A549 (cell line): ENCODE results near the gene BCR. TPM values are rescaled to one million over a fixed set of nuclear protein-coding genes. Genes with fewer than 3 reads are reported as not detected.

Experiments used
- ATAC-seq, 2 experiments: fragments of 200-7000 bp in 1 of 2; fragments of >200 bp in 1 of 2; cut with Nextera tagmentation in 1 of 2; cut with Tn5 transposase in 1 of 2; 3 replicates each; pipeline versions ENCODE4 v1.8.0 to v1.9.1; 2018 to 2020; ENCODE audit warnings: mild to moderate bottlenecking in 1 of 2, moderate library complexity in 1 of 2
- CTCF ChIA-PET: fragments of 300-600 bp; sonication (Branson Sonifier 250); formaldehyde crosslinking; extraction: SDS; loops from one replicate; lab custom pipeline; 2021; ENCODE audit warnings: antibody characterized with exemption, inconsistent platforms; lab: Yijun Ruan, JAX
- POLR2A ChIA-PET: fragments of 350-600 bp; formaldehyde crosslinking; extraction: SDS; loops from one replicate; lab custom pipeline; 2021; ENCODE audit warnings: antibody characterized with exemption, inconsistent platforms; lab: Yijun Ruan, JAX
- DNase-seq, 2 experiments: peaks; one replicate each; pipeline versions ENCODE4 v3.0.0 to v3.0.0-alpha.2; 2011 to 2016; ENCODE audit warnings: low read depth in 1 of 2, low spot score in 1 of 2
- FAIRE-seq: peaks from 2 replicates; lab custom pipeline; 2011; peaks lifted over from hg19 to GRCh38; lab: Jason Lieb, UNC
- H3K27ac ChIP-seq, 2 experiments: fragments of >200 bp; sonication (Bioruptor Twin); formaldehyde crosslinking; 3 replicates each; pipeline ENCODE4 v1.5.1; 2016 to 2017
- H3K4me1 ChIP-seq: fragments of >200 bp; sonication (Bioruptor Twin); formaldehyde crosslinking; 3 replicates; pipeline ENCODE4 v1.6.1; 2016
- H3K4me2 ChIP-seq: fragments of >200 bp; sonication (Bioruptor Twin); formaldehyde crosslinking; 3 replicates; pipeline ENCODE4 v1.6.1; 2016
- H3K4me3 ChIP-seq: fragments of >200 bp; sonication (Bioruptor Twin); formaldehyde crosslinking; 3 replicates; pipeline ENCODE4 v1.5.1; 2016
- H3K9me3 ChIP-seq: fragments of >200 bp; sonication (Bioruptor Twin); formaldehyde crosslinking; 3 replicates; pipeline ENCODE4 v1.6.1; 2016
- BHLHE40 ChIP-seq: IDR thresholded peaks from 2 replicates; pipeline ENCODE4 v1.6.1; 2012; ENCODE audit warnings: low read depth, low read length, inconsistent platforms
- CTCF ChIP-seq: fragments of >200 bp; sonication (Bioruptor Twin); formaldehyde crosslinking; IDR thresholded peaks from 3 replicates; pipeline ENCODE4 v1.5.1; 2016
- EHMT2 ChIP-seq: fragments of 200-600 bp; sonication (generic); IDR thresholded peaks from 2 replicates; pipeline ENCODE4 v1.6.1; 2016; ENCODE audit warnings: antibody characterized with exemption, low read depth, mild to moderate bottlenecking, moderate library complexity
- EP300 ChIP-seq, 2 experiments: fragments of >200 bp; sonication (Bioruptor Twin); formaldehyde crosslinking; IDR thresholded peaks; 2 replicates in 1 of 2; 3 replicates in 1 of 2; pipeline ENCODE4 v1.6.1; 2016 to 2017
- ESRRA ChIP-seq: fragments of 150-350 bp; IDR thresholded peaks from 2 replicates; pipeline ENCODE4 v1.6.1; 2014; ENCODE audit warnings: mild to moderate bottlenecking, low read length, borderline replicate concordance
- FOSB ChIP-seq: fragments of 250-450 bp; sonication (Bioruptor Pico); IDR thresholded peaks from 2 replicates; pipeline ENCODE4 v1.5.0; 2020; ENCODE audit warnings: mild to moderate bottlenecking, moderate library complexity
- FOSL2 ChIP-seq, 2 experiments: fragments of 450-650 bp in 1 of 2; fragments of >200 bp in 1 of 2; sonication (Bioruptor Twin) in 1 of 2; formaldehyde crosslinking; IDR thresholded peaks; 2 replicates each; pipeline versions ENCODE4 v1.5.0 to v1.6.1; 2016 to 2020; ENCODE audit warnings: mild to moderate bottlenecking in 1 of 2, moderate library complexity in 1 of 2
- HES2 ChIP-seq: fragments of >200 bp; sonication (Bioruptor Twin); formaldehyde crosslinking; IDR thresholded peaks from 2 replicates; pipeline ENCODE4 v1.6.1; 2016
- HOXA7 ChIP-seq: fragments of 250-450 bp; sonication (Bioruptor Pico); IDR thresholded peaks from 2 replicates; pipeline ENCODE4 v1.5.0; 2020; ENCODE audit warnings: mild to moderate bottlenecking, moderate library complexity
- HOXB13 ChIP-seq: fragments of 250-450 bp; sonication (Bioruptor Pico); IDR thresholded peaks from 2 replicates; pipeline ENCODE4 v1.5.0; 2020; ENCODE audit warnings: low read depth, mild to moderate bottlenecking, moderate library complexity
- KDM1A ChIP-seq: fragments of 200-600 bp; sonication (generic); IDR thresholded peaks from 2 replicates; pipeline ENCODE4 v1.6.1; 2016; ENCODE audit warnings: low read depth, mild to moderate bottlenecking
- KDM5A ChIP-seq: fragments of 200-600 bp; sonication (generic); IDR thresholded peaks from 2 replicates; pipeline ENCODE4 v1.6.1; 2016; ENCODE audit warnings: antibody characterized with exemption, mild to moderate bottlenecking
- MAX ChIP-seq: IDR thresholded peaks from 2 replicates; pipeline ENCODE4 v1.6.1; 2012
- MYC ChIP-seq: IDR thresholded peaks from 2 replicates; pipeline ENCODE4 v1.6.1; 2012; ENCODE audit warnings: mild to moderate bottlenecking, inconsistent platforms, low read length, improper control_type of control experiment, borderline replicate concordance
- POLR2A ChIP-seq: IDR thresholded peaks from 2 replicates; pipeline ENCODE4 v1.6.1; 2012; ENCODE audit warnings: mild to moderate bottlenecking, low read length
- RAD21 ChIP-seq, 2 experiments: fragments of >200 bp in 1 of 2; sonication (Bioruptor Twin) in 1 of 2; formaldehyde crosslinking in 1 of 2; IDR thresholded peaks in 1 of 2; conservative IDR thresholded peaks in 1 of 2; 2 replicates in 1 of 2; 3 replicates in 1 of 2; pipeline ENCODE4 v1.6.1; 2012 to 2018; ENCODE audit warnings: inconsistent platforms in 1 of 2
- RCOR1 ChIP-seq: fragments of 150-350 bp; IDR thresholded peaks from 2 replicates; pipeline ENCODE4 v1.6.1; 2014; ENCODE audit warnings: antibody characterized with exemption, low read length, low read depth
- REST ChIP-seq: fragments of 200-600 bp; sonication (generic); IDR thresholded peaks from 2 replicates; pipeline ENCODE4 v1.6.1; 2016; ENCODE audit warnings: antibody characterized with exemption, mild to moderate bottlenecking, moderate library complexity
- RNF2 ChIP-seq: fragments of 200-600 bp; sonication (generic); IDR thresholded peaks from 2 replicates; pipeline ENCODE4 v1.6.1; 2016; ENCODE audit warnings: low read depth, mild to moderate bottlenecking, antibody characterized with exemption, moderate library complexity, borderline replicate concordance
- SMC3 ChIP-seq: fragments of >200 bp; sonication (Bioruptor Twin); formaldehyde crosslinking; IDR thresholded peaks from 3 replicates; pipeline ENCODE4 v1.6.1; 2018; ENCODE audit warnings: inconsistent platforms
- ZNF302 ChIP-seq: fragments of 250-450 bp; sonication (Bioruptor Pico); IDR thresholded peaks from 2 replicates; pipeline ENCODE4 v1.9.0; 2021; ENCODE audit warnings: inconsistent platforms, mild to moderate bottlenecking, moderate library complexity
- WGBS: methylation state at CpG from one replicate; pipeline ENCODE4 v1.1.6; 2017; ENCODE audit errors: missing lambda C conversion rate; 5-methylcytosine and 5-hydroxymethylcytosine counted together
- polyA plus RNA-seq, 4 experiments: library from polyadenylated mRNA; depleted of rRNA in 3 of 4; stranded (reverse); fragments of >200 nt; fragmentation: RNase III in 1 of 4; extraction: RNeasy Plus Mini Kit Qiagen cat#74134 plus additional on column Dnase treatment in 1 of 4; gene quantifications; 2 replicates in 3 of 4; 3 replicates in 1 of 4; pipeline ENCODE4 v1.2.3, GENCODE V29; 2011 to 2017

The BCR gene
- polyA plus RNA-seq, 2 of the 4 experiments (the other 2 are of a cell fraction): 14.7 to 16.4 TPM

GRCh38 chr22:23264610-23265367 lies 84.5 kb downstream of the BCR start:
- Histone ChIP-seq H3K27ac (no peak overlapping the region), H3K9me3 (no peaks in the 10 kb centered on the region), H3K4me3 (no peak overlapping the region), H3K4me2 (no peak overlapping the region), H3K4me1 (no peaks in the 10 kb centered on the region)
- DNase-seq: no peak
- POLR2A ChIA-PET: no interaction called here
- no peak for FAIRE-seq
- WGBS: 90% methylated on average over 18 of the region's 19 CpGs
- CTCF ChIA-PET: interaction anchor here (0.6 to 3.2 kb wide), 6 partner anchors 10 to 170 kb away, joined by 3 to 13 read pairs (median 3); no protein-coding TSS in a partner anchor
- ATAC-seq: no peak
- TF ChIP-seq KDM1A (no peak), EP300 (IDR thresholded peaks at IDR 0.05) (no peak), KDM5A (no peak), EHMT2 (no peak)

- 91% methylated on average over 5 of the region's 7 CpGs for WGBS
- Histone ChIP-seq H3K27ac (no peak overlapping the region), H3K4me1 (no peaks in the 10 kb centered on the region), H3K9me3 (no peaks in the 10 kb centered on the region), H3K4me3 (no peak overlapping the region), H3K4me2 (no peak overlapping the region)
- DNase-seq (no peak), ATAC-seq (no peak), FAIRE-seq (no peak)
- CTCF ChIA-PET: interaction anchor here (0.6 to 3.2 kb wide), 5 partner anchors 9 to 82 kb away, joined by 3 to 13 read pairs (median 3); no protein-coding TSS in a partner anchor
- POLR2A ChIA-PET: no interaction called here
- no peak for TF ChIP-seq FOSL2 (IDR thresholded peaks at IDR 0.05)
- TF ChIP-seq FOSL2 (CRISPR knock-in tag; IDR thresholded peaks at IDR 0.05): no peak
- TF ChIP-seq BHLHE40: no peak
- TF ChIP-seq HOXB13 (CRISPR knock-in tag): no peak
- no peak for TF ChIP-seq SMC3
- no peak for TF ChIP-seq ESRRA
- no peak for TF ChIP-seq RNF2
- no peak for TF ChIP-seq RAD21 (conservative IDR thresholded peaks at IDR 0.05 in 1 of 2, IDR thresholded peaks at IDR 0.05 in 1 of 2)
Measured at GRCh38 chr22:23265368-23265700, 85.0 kb downstream of the BCR start.

GRCh38 chr22:23266780-23267179 lies 86.5 kb downstream of the BCR start:
- H3K4me3 ChIP-seq: no peak overlapping the region

More at GRCh38 chr22:23266780-23267179, 86.5 kb downstream of the BCR start:
- ChIA-PET POLR2A (no interaction called here), CTCF (interaction anchor here (1.1 kb wide), 1 partner anchor 92 kb away, joined by 4 read pairs; no protein-coding TSS in a partner anchor)
- Histone ChIP-seq H3K4me2 (no peak overlapping the region), H3K9me3 (no peaks in the 10 kb centered on the region), H3K4me1 (no peaks in the 10 kb centered on the region), H3K27ac (no peak overlapping the region)
- WGBS: 96% methylated on average over 4 of the region's 4 CpGs
- no peak for TF ChIP-seq REST
- TF ChIP-seq MYC: no peak
- no peak for TF ChIP-seq HOXA7 (CRISPR knock-in tag)
- TF ChIP-seq BHLHE40: no peak
- no peak for TF ChIP-seq CTCF
- no peak for TF ChIP-seq MAX
- no peak for TF ChIP-seq POLR2A
- TF ChIP-seq EP300 (IDR thresholded peaks at IDR 0.05): no peak
- TF ChIP-seq HES2: no peak
- no peak for TF ChIP-seq HOXB13 (CRISPR knock-in tag)
- TF ChIP-seq ZNF302 (CRISPR knock-in tag): no peak
- TF ChIP-seq FOSB (CRISPR knock-in tag): no peak
- TF ChIP-seq RCOR1: no peak
- no peak for TF ChIP-seq RNF2
- FAIRE-seq: no peak
- no peak for DNase-seq
- no peak for ATAC-seq
